HepG2 (cell line): ENCODE results near the gene TBC1D7. TPM values are rescaled to one million over a fixed set of nuclear protein-coding genes. Genes with fewer than 3 reads are reported as not detected.

Experiments used
- CREB1 ChIP-seq, 2 experiments: fragments of 450-650 bp in 1 of 2; IDR thresholded peaks; 2 replicates each; pipeline ENCODE4 v1.6.1; 2016 to 2017; ENCODE audit warnings: control low read depth in 1 of 2, mild to moderate bottlenecking in 1 of 2, missing compliant biosample characterization in 1 of 2, missing genetic modification characterization in 1 of 2
- FOXK1 ChIP-seq: sonication (generic); formaldehyde crosslinking; IDR thresholded peaks from 2 replicates; pipeline ENCODE4 v1.4.0; 2020; ENCODE audit warnings: low read depth, missing genetic modification reagents, borderline replicate concordance
- HNF1B ChIP-seq: sonication (generic); formaldehyde crosslinking; IDR thresholded peaks from 2 replicates; pipeline ENCODE4 v1.5.1; 2020; ENCODE audit warnings: mild to moderate bottlenecking, moderate library complexity, missing genetic modification reagents
- MED1 ChIP-seq: sonication (generic); formaldehyde crosslinking; IDR thresholded peaks from 2 replicates; pipeline ENCODE4 v1.4.0; 2020; ENCODE audit warnings: missing genetic modification reagents
- PHF20 ChIP-seq: sonication (generic); formaldehyde crosslinking; IDR thresholded peaks from 2 replicates; pipeline ENCODE4 v1.5.0; 2020; ENCODE audit warnings: mild to moderate bottlenecking, missing genetic modification reagents
- PHF8 ChIP-seq: sonication (generic); formaldehyde crosslinking; IDR thresholded peaks from 2 replicates; pipeline ENCODE4 v1.5.0; 2020; ENCODE audit warnings: missing genetic modification reagents
- SALL1 ChIP-seq: sonication (generic); formaldehyde crosslinking; IDR thresholded peaks from 2 replicates; pipeline ENCODE4 v1.8.0; 2022; ENCODE audit warnings: mild to moderate bottlenecking, missing genetic modification reagents
- SOX6 ChIP-seq, 2 experiments: fragments of 450-650 bp in 1 of 2; sonication (generic) in 1 of 2; formaldehyde crosslinking in 1 of 2; IDR thresholded peaks; 2 replicates each; pipeline versions ENCODE4 v1.4.0 to v1.6.1; 2017 to 2020; ENCODE audit warnings: antibody characterized with exemption in 1 of 2, mild to moderate bottlenecking in 1 of 2, missing genetic modification reagents in 1 of 2
- TCF12 ChIP-seq, 2 experiments: fragments of 450-650 bp in 1 of 2; sonication (generic) in 1 of 2; formaldehyde crosslinking in 1 of 2; IDR thresholded peaks; 2 replicates each; pipeline versions ENCODE4 v1.6.1 to v1.8.0; 2017 to 2022; ENCODE audit warnings: antibody characterized with exemption in 1 of 2, mild to moderate bottlenecking in 1 of 2, missing genetic modification reagents in 1 of 2, moderate library complexity in 1 of 2
- ZBTB38 ChIP-seq: sonication (generic); formaldehyde crosslinking; IDR thresholded peaks from 2 replicates; pipeline ENCODE4 v1.5.1; 2020; ENCODE audit warnings: mild to moderate bottlenecking, missing genetic modification reagents
- ZHX2 ChIP-seq, 2 experiments: sonication (generic) in 1 of 2; formaldehyde crosslinking in 1 of 2; IDR thresholded peaks; 2 replicates each; pipeline versions ENCODE4 v1.6.1 to v1.9.0; 2014 to 2022; ENCODE audit warnings: antibody characterized with exemption in 1 of 2, borderline replicate concordance in 1 of 2, inconsistent platforms in 1 of 2, low read depth in 1 of 2, missing genetic modification reagents in 1 of 2
- ZNF281 ChIP-seq: sonication (generic); formaldehyde crosslinking; IDR thresholded peaks from 2 replicates; pipeline ENCODE4 v1.4.0; 2020; ENCODE audit warnings: missing genetic modification reagents, borderline replicate concordance
- ZNF513 ChIP-seq: sonication (generic); formaldehyde crosslinking; conservative IDR thresholded peaks from 2 replicates; pipeline ENCODE4 v1.5.0; 2020; ENCODE audit warnings: missing genetic modification reagents
- ZNF644 ChIP-seq: IDR thresholded peaks from 2 replicates; pipeline ENCODE4 v1.6.1; 2016; ENCODE audit warnings: low read depth
- polyA plus RNA-seq, 8 experiments: library from polyadenylated mRNA; depleted of rRNA in 3 of 8; stranded (reverse) in 7 of 8; unstranded in 1 of 8; fragments of >200 nt; fragmentation: Illumina TruSeq in 4 of 8; extraction: Trizol in 4 of 8; gene quantifications; 2 replicates each; pipeline versions ENCODE4 v1.2.1 to v1.2.3, GENCODE V29; 2011 to 2016; ENCODE audit warnings: low read depth in 4 of 8, missing spikeins in 1 of 8, mixed read lengths in 1 of 8; ENCODE audit not compliant: insufficient read depth in 1 of 8
- total RNA-seq, 5 experiments: library from RNA; depleted of rRNA; stranded (reverse); fragments of >200 nt; fragmentation: Illumina TruSeq; extraction: Trizol; gene quantifications; 2 replicates each; pipeline ENCODE4 v1.2.3, GENCODE V29; 2016; ENCODE audit warnings: low read depth in 1 of 5

The TBC1D7 gene
- total and polyA plus RNA-seq, 2 of the 13 experiments (the other 11 are each of a cell fraction or from before 2014, with no cell fraction given): 23.3 to 30.8 TPM

- TF ChIP-seq ZNF281 (no peak), SALL1 (CRISPR knock-in tag) (peak; percentile 51), SOX6 (IDR thresholded peaks at IDR 0.05) (no peak), SOX6 (CRISPR knock-in tag; IDR thresholded peaks at IDR 0.05) (peak; percentile 63; the same call in 1 of the 2 replicates), ZNF644 (CRISPR knock-in tag) (peak; percentile 11; the same call in 1 of the 2 replicates), PHF8 (CRISPR knock-in tag) (0 out of 2 replicates have a peak, but pooled peaks have one; percentile 11), ZHX2 (IDR thresholded peaks at IDR 0.05; ENCODE audit: low read depth) (peak; percentile 66; the same call in 1 of the 2 replicates), ZHX2 (CRISPR knock-in tag; IDR thresholded peaks at IDR 0.05; ENCODE audit: borderline replicate concordance) (no peak), MED1 (0 out of 2 replicates have a peak, but pooled peaks have one; percentile 31), CREB1 (IDR thresholded peaks at IDR 0.05) (no peak), CREB1 (CRISPR knock-in tag; IDR thresholded peaks at IDR 0.05) (peak; percentile 57; the same call in 1 of the 2 replicates), FOXK1 (CRISPR knock-in tag) (0 out of 2 replicates have a peak, but pooled peaks have one; percentile 25), PHF20 (CRISPR knock-in tag) (no peak), TCF12 (IDR thresholded peaks at IDR 0.05) (no peak), TCF12 (CRISPR knock-in tag; IDR thresholded peaks at IDR 0.05) (no peak), HNF1B (CRISPR knock-in tag) (no peak), ZNF513 (no peak), ZBTB38 (CRISPR knock-in tag) (0 out of 2 replicates have a peak, but pooled peaks have one; percentile 14)
Measured at GRCh38 chr6:13302751-13303667, 25.3 kb downstream of the TBC1D7 start (continued).
